GM12878 (cell line): ENCODE data around the gene LRP5.

Experiments
- BHLHE40 ChIP-seq, 2 experiments: fragments of 450-650 bp in 1 of 2; IDR thresholded peaks; 2 replicates each; pipeline ENCODE4 v1.6.1; 2011 to 2017; ENCODE audit warnings: low read depth in 2 of 2, borderline replicate concordance in 1 of 2, improper control_type of control experiment in 1 of 2, low read length in 1 of 2, mild to moderate bottlenecking in 1 of 2
- BRCA1 ChIP-seq: IDR thresholded peaks from 2 replicates; pipeline ENCODE4 v1.6.1; 2011; ENCODE audit warnings: low read depth, low read length, improper control_type of control experiment
- CHD2 ChIP-seq: IDR thresholded peaks from 2 replicates; pipeline ENCODE4 v1.6.1; 2011; ENCODE audit warnings: low read depth, low read length, improper control_type of control experiment, borderline replicate concordance
- EZH2 ChIP-seq: IDR thresholded peaks from 2 replicates; pipeline ENCODE4 v1.6.1; 2012; ENCODE audit warnings: low read depth, mild to moderate bottlenecking, control low read depth, inconsistent platforms, low read length, borderline replicate concordance; ENCODE audit not compliant: control insufficient read depth
- RB1 ChIP-seq: fragments of 450-650 bp; formaldehyde crosslinking; IDR thresholded peaks from 2 replicates; pipeline ENCODE4 v1.6.1; 2017; ENCODE audit warnings: mild to moderate bottlenecking, borderline replicate concordance
- RFX5 ChIP-seq: IDR thresholded peaks from 2 replicates; pipeline ENCODE4 v1.6.1; 2011; ENCODE audit warnings: low read depth, low read length, improper control_type of control experiment
- TAF1 ChIP-seq: IDR thresholded peaks from 2 replicates; pipeline ENCODE4 v1.6.1; 2011; ENCODE audit warnings: mild to moderate bottlenecking, low read depth, low read length, borderline replicate concordance
- TCF12 ChIP-seq: IDR thresholded peaks from 2 replicates; pipeline ENCODE4 v1.6.1; 2011; ENCODE audit warnings: low read depth, mild to moderate bottlenecking, low read length
- TF ChIP-seq, protein P1 (sequence below), 3 experiments: IDR thresholded peaks in 2 of 3; conservative IDR thresholded peaks in 1 of 3; 2 replicates each; pipeline ENCODE4 v1.5.1; 2011; ENCODE audit warnings: low read depth in 3 of 3, low read length in 3 of 3, mild to moderate bottlenecking in 3 of 3, control low read depth in 2 of 3, moderate library complexity in 2 of 3, inconsistent platforms in 1 of 3, mixed read lengths in 1 of 3; ENCODE audit not compliant: control insufficient read depth in 2 of 3, insufficient read depth in 1 of 3; ENCODE audit errors: extremely low read depth in 1 of 3
- TF ChIP-seq, protein P2 (sequence below): IDR thresholded peaks from 2 replicates; pipeline ENCODE4 v1.6.1; 2012; ENCODE audit warnings: low read depth, low read length, improper control_type of control experiment
- TF ChIP-seq, protein P3 (sequence below): IDR thresholded peaks from 2 replicates; pipeline ENCODE4 v1.6.1; 2011; ENCODE audit warnings: mild to moderate bottlenecking, low read depth, low read length, moderate library complexity; ENCODE audit not compliant: insufficient replicate concordance
- TF ChIP-seq, protein P4 (sequence below): fragments of 450-650 bp; IDR thresholded peaks from 2 replicates; pipeline ENCODE4 v1.6.1; 2017; ENCODE audit warnings: mild to moderate bottlenecking, moderate library complexity

DNA sequence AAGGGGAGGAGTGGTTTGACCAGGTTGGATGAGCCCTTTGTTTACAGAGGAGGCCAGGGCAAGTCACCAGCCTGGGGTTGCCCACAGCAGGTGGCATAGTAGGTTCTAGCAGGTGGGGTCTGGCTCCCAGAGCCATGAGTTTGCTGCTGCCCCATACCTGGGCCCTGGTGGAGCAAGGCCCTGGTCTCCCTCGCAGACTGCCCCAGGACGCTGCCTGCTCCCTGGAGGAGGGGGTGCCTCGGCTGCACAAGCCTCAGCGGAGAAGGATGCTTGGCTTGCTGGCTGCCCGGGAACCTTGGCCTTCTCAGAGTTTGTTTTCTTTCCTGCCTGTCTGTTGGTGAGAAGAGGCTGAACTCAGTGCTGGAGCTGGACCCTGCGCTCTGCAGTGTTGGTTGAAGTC is 54.9 kb downstream of the LRP5 start:
- TF ChIP-seq CHD2 (no peak), RB1 (no peak), BHLHE40 (IDR thresholded peaks at IDR 0.05; ENCODE audit: borderline replicate concordance in 1 of 2, low read depth in 2 of 2, low read length in 1 of 2) (no peak), BRCA1 (no peak), TCF12 (no peak), TAF1 (no peak), EZH2 (no peak), RFX5 (no peak)
- TF ChIP-seq, protein P1, sequence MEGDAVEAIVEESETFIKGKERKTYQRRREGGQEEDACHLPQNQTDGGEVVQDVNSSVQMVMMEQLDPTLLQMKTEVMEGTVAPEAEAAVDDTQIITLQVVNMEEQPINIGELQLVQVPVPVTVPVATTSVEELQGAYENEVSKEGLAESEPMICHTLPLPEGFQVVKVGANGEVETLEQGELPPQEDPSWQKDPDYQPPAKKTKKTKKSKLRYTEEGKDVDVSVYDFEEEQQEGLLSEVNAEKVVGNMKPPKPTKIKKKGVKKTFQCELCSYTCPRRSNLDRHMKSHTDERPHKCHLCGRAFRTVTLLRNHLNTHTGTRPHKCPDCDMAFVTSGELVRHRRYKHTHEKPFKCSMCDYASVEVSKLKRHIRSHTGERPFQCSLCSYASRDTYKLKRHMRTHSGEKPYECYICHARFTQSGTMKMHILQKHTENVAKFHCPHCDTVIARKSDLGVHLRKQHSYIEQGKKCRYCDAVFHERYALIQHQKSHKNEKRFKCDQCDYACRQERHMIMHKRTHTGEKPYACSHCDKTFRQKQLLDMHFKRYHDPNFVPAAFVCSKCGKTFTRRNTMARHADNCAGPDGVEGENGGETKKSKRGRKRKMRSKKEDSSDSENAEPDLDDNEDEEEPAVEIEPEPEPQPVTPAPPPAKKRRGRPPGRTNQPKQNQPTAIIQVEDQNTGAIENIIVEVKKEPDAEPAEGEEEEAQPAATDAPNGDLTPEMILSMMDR (IDR thresholded peaks at IDR 0.05 in 2 of 3, conservative IDR thresholded peaks at IDR 0.05 in 1 of 3; ENCODE audit: control insufficient read depth in 2 of 3, extremely low read depth in 1 of 3, insufficient read depth in 1 of 3, low read depth in 3 of 3, low read length in 3 of 3): no peak
- TF ChIP-seq, protein P2, sequence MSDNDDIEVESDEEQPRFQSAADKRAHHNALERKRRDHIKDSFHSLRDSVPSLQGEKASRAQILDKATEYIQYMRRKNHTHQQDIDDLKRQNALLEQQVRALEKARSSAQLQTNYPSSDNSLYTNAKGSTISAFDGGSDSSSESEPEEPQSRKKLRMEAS: no peak
- TF ChIP-seq, protein P3, sequence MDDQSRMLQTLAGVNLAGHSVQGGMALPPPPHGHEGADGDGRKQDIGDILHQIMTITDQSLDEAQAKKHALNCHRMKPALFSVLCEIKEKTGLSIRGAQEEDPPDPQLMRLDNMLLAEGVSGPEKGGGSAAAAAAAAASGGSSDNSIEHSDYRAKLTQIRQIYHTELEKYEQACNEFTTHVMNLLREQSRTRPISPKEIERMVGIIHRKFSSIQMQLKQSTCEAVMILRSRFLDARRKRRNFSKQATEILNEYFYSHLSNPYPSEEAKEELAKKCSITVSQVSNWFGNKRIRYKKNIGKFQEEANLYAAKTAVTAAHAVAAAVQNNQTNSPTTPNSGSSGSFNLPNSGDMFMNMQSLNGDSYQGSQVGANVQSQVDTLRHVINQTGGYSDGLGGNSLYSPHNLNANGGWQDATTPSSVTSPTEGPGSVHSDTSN: no peak
- TF ChIP-seq, protein P4, sequence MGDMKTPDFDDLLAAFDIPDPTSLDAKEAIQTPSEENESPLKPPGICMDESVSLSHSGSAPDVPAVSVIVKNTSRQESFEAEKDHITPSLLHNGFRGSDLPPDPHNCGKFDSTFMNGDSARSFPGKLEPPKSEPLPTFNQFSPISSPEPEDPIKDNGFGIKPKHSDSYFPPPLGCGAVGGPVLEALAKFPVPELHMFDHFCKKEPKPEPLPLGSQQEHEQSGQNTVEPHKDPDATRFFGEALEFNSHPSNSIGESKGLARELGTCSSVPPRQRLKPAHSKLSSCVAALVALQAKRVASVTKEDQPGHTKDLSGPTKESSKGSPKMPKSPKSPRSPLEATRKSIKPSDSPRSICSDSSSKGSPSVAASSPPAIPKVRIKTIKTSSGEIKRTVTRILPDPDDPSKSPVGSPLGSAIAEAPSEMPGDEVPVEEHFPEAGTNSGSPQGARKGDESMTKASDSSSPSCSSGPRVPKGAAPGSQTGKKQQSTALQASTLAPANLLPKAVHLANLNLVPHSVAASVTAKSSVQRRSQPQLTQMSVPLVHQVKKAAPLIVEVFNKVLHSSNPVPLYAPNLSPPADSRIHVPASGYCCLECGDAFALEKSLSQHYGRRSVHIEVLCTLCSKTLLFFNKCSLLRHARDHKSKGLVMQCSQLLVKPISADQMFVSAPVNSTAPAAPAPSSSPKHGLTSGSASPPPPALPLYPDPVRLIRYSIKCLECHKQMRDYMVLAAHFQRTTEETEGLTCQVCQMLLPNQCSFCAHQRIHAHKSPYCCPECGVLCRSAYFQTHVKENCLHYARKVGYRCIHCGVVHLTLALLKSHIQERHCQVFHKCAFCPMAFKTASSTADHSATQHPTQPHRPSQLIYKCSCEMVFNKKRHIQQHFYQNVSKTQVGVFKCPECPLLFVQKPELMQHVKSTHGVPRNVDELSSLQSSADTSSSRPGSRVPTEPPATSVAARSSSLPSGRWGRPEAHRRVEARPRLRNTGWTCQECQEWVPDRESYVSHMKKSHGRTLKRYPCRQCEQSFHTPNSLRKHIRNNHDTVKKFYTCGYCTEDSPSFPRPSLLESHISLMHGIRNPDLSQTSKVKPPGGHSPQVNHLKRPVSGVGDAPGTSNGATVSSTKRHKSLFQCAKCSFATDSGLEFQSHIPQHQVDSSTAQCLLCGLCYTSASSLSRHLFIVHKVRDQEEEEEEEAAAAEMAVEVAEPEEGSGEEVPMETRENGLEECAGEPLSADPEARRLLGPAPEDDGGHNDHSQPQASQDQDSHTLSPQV: no peak
